ENCODE data around the gene RTP5. TPM values are rescaled to one million over a fixed set of nuclear protein-coding genes. Genes with fewer than 3 reads are reported as not detected.
"Not testable (repeated sequence)": the region's sequence is repeated elsewhere in the genome, so short reads cannot be mapped to it uniquely, and the experiment has no call there.

RTP5 gene
- total RNA-seq, 2 donors from 2014 or later: not detected

GRCh38 chr2:241822264-241822623, 47.3 kb upstream of the RTP5 start:
- no peak for ATAC-seq
- peak in 1 of 4 donors; percentile 8 for DNase-seq
- whole genome bisulfite sequencing, 2 donors: 60 to 64% methylated on average over 12 to 14 of the region's 14 CpGs

GRCh38 chr2:241823531-241824437, 45.7 kb upstream of the RTP5 start:
- intact Hi-C loops (cut with DNase I); ATAC-seq; H3K4me3 ChIP-seq; H3K27ac ChIP-seq; H3K9me3 ChIP-seq; H3K4me1 ChIP-seq; H3K27me3 ChIP-seq; DNase-seq; H3K36me3 ChIP-seq (replicated peaks in 1 of 2; ENCODE audit: insufficient read depth in 1 of 2, low read depth in 2 of 2): not testable (repeated sequence)
- 82 to 86% methylated on average over 44 to 45 of the region's 45 CpGs for WGBS, 2 donors

More at GRCh38 chr2:241822264-241822623, 47.3 kb upstream of the RTP5 start:
- H3K4me1 ChIP-seq: peaks cover 6% of the 10 kb centered on the region
- intact Hi-C loops (cut with DNase I): no loop called here
- TF ChIP-seq POLR2A (IDR thresholded peaks at IDR 0.05) (no peak), CTCF (IDR thresholded peaks at IDR 0.05) (no peak)
- H3K36me3 ChIP-seq (replicated peaks in 1 of 2; ENCODE audit: insufficient read depth in 1 of 2, low read depth in 2 of 2): no peaks in the 10 kb centered on the region
- H3K27ac ChIP-seq: no peak overlapping the region
- peaks cover 0 to 8% (median 0%) of the 10 kb centered on the region in 3 donors for H3K9me3 ChIP-seq
- H3K4me3 ChIP-seq: no peak overlapping the region
- no peaks in the 10 kb centered on the region for H3K27me3 ChIP-seq

GRCh38 chr2:241827394-241827793, 42.1 kb upstream of the RTP5 start:
- Histone ChIP-seq H3K9me3 (peaks cover 0 to 9% (median 0%) of the 10 kb centered on the region in 3 donors), H3K4me3 (no peak overlapping the region), H3K4me1 (no peaks in the 10 kb centered on the region), H3K27ac (no peak overlapping the region), H3K27me3 (no peaks in the 10 kb centered on the region), H3K36me3 (replicated peaks in 1 of 2; ENCODE audit: insufficient read depth in 1 of 2, low read depth in 2 of 2) (no peaks in the 10 kb centered on the region)
- no peak for TF ChIP-seq POLR2A (IDR thresholded peaks at IDR 0.05)
- no peak for TF ChIP-seq CTCF (IDR thresholded peaks at IDR 0.05)
- no peak for ATAC-seq
- intact Hi-C loops (cut with DNase I): no loop called here
- no peak for DNase-seq
- WGBS, 2 donors: 53 to 70% methylated on average over 2 of the region's 2 CpGs

- H3K27ac ChIP-seq: no peak overlapping the region
- 48 to 49% methylated on average over 13 of the region's 13 CpGs for WGBS, 2 donors
- ATAC-seq (no peak), DNase-seq (no peak)
- no peaks in the 10 kb centered on the region for H3K4me1 ChIP-seq
- no peak for TF ChIP-seq POLR2A (IDR thresholded peaks at IDR 0.05)
- no peak for TF ChIP-seq CTCF (IDR thresholded peaks at IDR 0.05)
- no peak overlapping the region for H3K4me3 ChIP-seq
- intact Hi-C loops (cut with DNase I): no loop called here
- H3K27me3 ChIP-seq: no peaks in the 10 kb centered on the region
- H3K9me3 ChIP-seq: no peaks in the 10 kb centered on the region
- no peaks in the 10 kb centered on the region for H3K36me3 ChIP-seq (replicated peaks in 1 of 2; ENCODE audit: insufficient read depth in 1 of 2, low read depth in 2 of 2)
These were observed 36.3 kb upstream of the RTP5 start for GRCh38 chr2:241833101-241833663.

GRCh38 chr2:241833756-241834526, 35.6 kb upstream of the RTP5 start:
- ATAC-seq; H3K4me3 ChIP-seq; DNase-seq; H3K9me3 ChIP-seq; H3K27me3 ChIP-seq; H3K4me1 ChIP-seq; H3K27ac ChIP-seq; intact Hi-C loops (cut with DNase I); H3K36me3 ChIP-seq (replicated peaks in 1 of 2; ENCODE audit: insufficient read depth in 1 of 2, low read depth in 2 of 2): not testable (repeated sequence)
- 61 to 75% methylated on average over 21 to 25 of the region's 28 CpGs for WGBS, 2 donors

All from body of pancreas (tissue), 4 donors.